Natural killer cell (primary cell): ENCODE measurements around the gene NAV1. TPM values are rescaled to one million over a fixed set of nuclear protein-coding genes. Genes with fewer than 3 reads are reported as not detected.

Experiments
- ATAC-seq, 3 donors: fragments of 150-1000 bp in 2 of 3; fragments of 200-7000 bp in 1 of 3; cut with Tn5 transposase; 1 replicate in 1 of 3; 2 replicates in 2 of 3; pipeline ENCODE4 v1.10.0; 2021; ENCODE audit warnings: mild to moderate bottlenecking in 2 of 3, moderate library complexity in 2 of 3
- DNase-seq, 2 donors: peaks; one replicate each; pipeline versions ENCODE4 v3.0.0 to v3.0.0-alpha.2; 2013 to 2021; ENCODE audit warnings: mixed read lengths in 1 of 2
- H3K27ac ChIP-seq: one replicate; pipeline ENCODE4 v1.5.1; 2013; ENCODE audit warnings: mild to moderate bottlenecking, low read length
- H3K27me3 ChIP-seq: one replicate; pipeline ENCODE4 v1.6.1; 2013; ENCODE audit warnings: low read length; ENCODE audit not compliant: control insufficient read depth, insufficient read depth
- H3K36me3 ChIP-seq: one replicate; pipeline ENCODE4 v1.6.1; 2013; ENCODE audit warnings: low read length; ENCODE audit not compliant: control insufficient read depth, insufficient read depth
- H3K4me1 ChIP-seq: one replicate; pipeline ENCODE4 v1.6.1; 2013; ENCODE audit warnings: low read length; ENCODE audit not compliant: control insufficient read depth, insufficient read depth
- H3K4me3 ChIP-seq: one replicate; pipeline ENCODE4 v1.5.1; 2013; ENCODE audit warnings: low read length
- H3K9me3 ChIP-seq: one replicate; pipeline ENCODE4 v1.6.1; 2013; ENCODE audit warnings: low read length; ENCODE audit not compliant: control insufficient read depth, insufficient read depth
- H3K27ac Mint-ChIP-seq, 2 donors: one replicate each; pipeline ENCODE4 v1.8.0; 2022; ENCODE audit warnings: mild to moderate bottlenecking in 2 of 2, mixed read lengths in 2 of 2, moderate library complexity in 1 of 2
- H3K27me3 Mint-ChIP-seq, 2 donors: one replicate each; pipeline ENCODE4 v1.8.0; 2022; ENCODE audit warnings: low read depth in 2 of 2, mixed read lengths in 2 of 2
- H3K36me3 Mint-ChIP-seq: one replicate; pipeline ENCODE4 v1.8.0; 2022; ENCODE audit warnings: mixed read lengths
- H3K4me1 Mint-ChIP-seq, 2 donors: one replicate each; pipeline ENCODE4 v1.8.0; 2022; ENCODE audit warnings: mixed read lengths in 2 of 2
- H3K4me3 Mint-ChIP-seq: one replicate; pipeline ENCODE4 v1.8.0; 2022; ENCODE audit warnings: mild to moderate bottlenecking, moderate library complexity, mixed read lengths
- H3K9me3 Mint-ChIP-seq, 2 donors: one replicate each; pipeline ENCODE4 v1.8.0; 2022; ENCODE audit warnings: mixed read lengths in 2 of 2
- WGBS: methylation state at CpG from one replicate; pipeline ENCODE4 v1.1.7; 2013; ENCODE audit warnings: missing lambda C conversion rate; ENCODE audit not compliant: insufficient coverage; 5-methylcytosine and 5-hydroxymethylcytosine counted together
- intact Hi-C: fragments of 100-400 bp; cut with micrococcal nuclease; formaldehyde crosslinking; loops from one replicate; pipeline ENCODE4 v1.14.2; 2022
- total RNA-seq, 4 donors: library from RNA; stranded (reverse); fragments of 120-200 nt in 1 of 4; gene quantifications; one replicate each; pipeline versions ENCODE4 v1.2.3 to v1.2.4, GENCODE V29; 2013 to 2022
- TF ChIP-seq, protein P1 (sequence below): fragments of 200-600 bp; IDR thresholded peaks from one replicate; pipeline ENCODE4 v1.8.0; 2022; ENCODE audit warnings: antibody characterized with exemption

Gene NAV1
- total RNA-seq, 3 donors from 2014 or later (not counting 1 experiment from before 2014, with no cell fraction given) = 2.5 to 3.9 (median 2.8) TPM

DNA sequence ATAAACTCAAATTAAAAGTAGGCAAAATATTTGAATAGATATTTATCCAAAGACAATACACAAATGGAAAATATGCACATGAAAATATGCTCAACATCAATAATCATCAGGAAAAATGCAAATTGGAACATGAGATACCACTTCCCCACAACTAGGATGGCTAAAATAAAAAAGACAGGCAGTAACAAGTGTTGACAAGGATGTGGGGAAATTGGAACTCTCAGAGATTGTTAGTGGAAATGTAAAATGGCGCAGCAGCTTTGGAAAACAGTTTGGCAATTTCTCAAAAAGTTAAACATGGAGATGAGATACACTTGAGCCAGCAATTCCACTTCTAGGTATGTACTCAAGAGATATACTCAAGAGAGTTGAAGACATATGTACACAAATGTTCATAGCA is 48.8 kb downstream of the NAV1 start:
- no peaks in the 10 kb centered on the region for H3K9me3 Mint-ChIP-seq

More for the DNA sequence above, 48.8 kb downstream of the NAV1 start:
- DNase-seq (no peak), ATAC-seq (no peak)
- Mint-ChIP-seq H3K27ac (no peak overlapping the region), H3K36me3 (no peaks in the 10 kb centered on the region), H3K4me1 (no peaks in the 10 kb centered on the region), H3K4me3 (no peak overlapping the region), H3K27me3 (peaks cover 3 to 23% of the 10 kb centered on the region in 2 donors)
- Histone ChIP-seq H3K4me3 (no peak overlapping the region), H3K4me1 (no peaks in the 10 kb centered on the region), H3K27me3 (no peaks in the 10 kb centered on the region), H3K36me3 (no peaks in the 10 kb centered on the region), H3K27ac (no peak overlapping the region), H3K9me3 (no peaks in the 10 kb centered on the region)
- TF ChIP-seq, protein P1, sequence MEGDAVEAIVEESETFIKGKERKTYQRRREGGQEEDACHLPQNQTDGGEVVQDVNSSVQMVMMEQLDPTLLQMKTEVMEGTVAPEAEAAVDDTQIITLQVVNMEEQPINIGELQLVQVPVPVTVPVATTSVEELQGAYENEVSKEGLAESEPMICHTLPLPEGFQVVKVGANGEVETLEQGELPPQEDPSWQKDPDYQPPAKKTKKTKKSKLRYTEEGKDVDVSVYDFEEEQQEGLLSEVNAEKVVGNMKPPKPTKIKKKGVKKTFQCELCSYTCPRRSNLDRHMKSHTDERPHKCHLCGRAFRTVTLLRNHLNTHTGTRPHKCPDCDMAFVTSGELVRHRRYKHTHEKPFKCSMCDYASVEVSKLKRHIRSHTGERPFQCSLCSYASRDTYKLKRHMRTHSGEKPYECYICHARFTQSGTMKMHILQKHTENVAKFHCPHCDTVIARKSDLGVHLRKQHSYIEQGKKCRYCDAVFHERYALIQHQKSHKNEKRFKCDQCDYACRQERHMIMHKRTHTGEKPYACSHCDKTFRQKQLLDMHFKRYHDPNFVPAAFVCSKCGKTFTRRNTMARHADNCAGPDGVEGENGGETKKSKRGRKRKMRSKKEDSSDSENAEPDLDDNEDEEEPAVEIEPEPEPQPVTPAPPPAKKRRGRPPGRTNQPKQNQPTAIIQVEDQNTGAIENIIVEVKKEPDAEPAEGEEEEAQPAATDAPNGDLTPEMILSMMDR = no peak
- intact Hi-C loops = no loop called here
- 92% methylated on average over 1 of the region's 1 CpG for WGBS

Other genes with a start within 250 kb of the NAV1 start
- not detected for gene TNNT2, start 161.4 kb upstream of the NAV1 start, total RNA-seq
- under 1 TPM in 1 of 3 donors, not detected in 2; 0.68 TPM for gene LAD1, start 139.8 kb upstream of the NAV1 start, total RNA-seq
- under 1 TPM in 1 of 3 donors, not detected in 2; 0.08 TPM for gene TNNI1, start 117.4 kb upstream of the NAV1 start, total RNA-seq
- 1 to 10 TPM in 2 of 3 donors, under 1 TPM in 1; 0.63 to 1.7 (median 1.1) TPM for gene PHLDA3, start 69.9 kb upstream of the NAV1 start, total RNA-seq
- gene CSRP1, start 32.0 kb upstream of the NAV1 start, total RNA-seq = 10 to 100 TPM; 36.9 to 48.4 (median 44.1) TPM